ENCODE results near the gene SMYD3.

DNA sequence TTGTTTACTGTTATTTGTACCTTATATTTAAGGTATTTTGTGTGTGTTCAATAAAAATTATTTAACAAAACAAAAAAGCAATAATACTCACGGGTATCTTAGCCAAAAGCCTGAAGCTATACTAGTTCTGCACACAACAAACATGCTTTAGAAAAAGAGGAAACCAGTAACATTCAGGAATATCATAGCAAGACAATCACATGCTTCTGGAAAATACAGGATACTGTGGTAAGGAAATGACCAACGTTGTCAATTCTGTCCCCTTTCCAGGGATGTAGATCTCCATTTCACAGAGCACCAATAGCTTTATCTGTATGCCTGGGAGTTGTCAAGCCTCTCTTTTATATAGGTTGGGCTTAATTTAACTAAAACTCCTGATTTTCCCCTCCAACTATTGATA, 288.4 kb downstream of the SMYD3 start:
- TF ChIP-seq CTCF (IDR thresholded peaks at IDR 0.05; ENCODE audit: insufficient read depth, low read length, poor library complexity, severe bottlenecking), result no peak
- no peak for TF ChIP-seq EZH2phosphoT487 (conservative IDR thresholded peaks at IDR 0.05; ENCODE audit: low read length)
